H1 (cell line): Measurements from ENCODE around the gene MORC1.

ENCODE experiments used
- ATF3 ChIP-seq: IDR thresholded peaks from 2 replicates; pipeline ENCODE4 v1.6.1; 2011; ENCODE audit warnings: low read depth, mild to moderate bottlenecking, low read length; ENCODE audit not compliant: insufficient read depth
- CEBPB ChIP-seq: IDR thresholded peaks from 2 replicates; pipeline ENCODE4 v1.6.1; 2012; ENCODE audit warnings: low read depth, low read length
- CHD7 ChIP-seq: fragments of 300-600 bp; sonication (generic); IDR thresholded peaks from 2 replicates; pipeline ENCODE4 v1.7.1; 2012; ENCODE audit warnings: low read length, moderate library complexity, mild to moderate bottlenecking, inconsistent platforms; ENCODE audit not compliant: insufficient replicate concordance
- CTCF ChIP-seq, 3 experiments: IDR thresholded peaks; 1 replicate in 2 of 3; 2 replicates in 1 of 3; pipeline versions ENCODE4 v1.5.1 to v1.6.1; 2011; ENCODE audit warnings: low read length in 3 of 3, mild to moderate bottlenecking in 3 of 3, inconsistent platforms in 2 of 3, low read depth in 1 of 3, moderate library complexity in 1 of 3; ENCODE audit not compliant: insufficient read depth in 1 of 3; ENCODE audit errors: control extremely low read depth in 1 of 3
- EGR1 ChIP-seq: IDR thresholded peaks from 2 replicates; pipeline ENCODE4 v1.6.1; 2011; ENCODE audit warnings: low read depth, low read length, borderline replicate concordance
- EZH2 ChIP-seq: fragments of 200-600 bp; sonication (generic); IDR thresholded peaks from 2 replicates; pipeline ENCODE4 v1.7.1; 2012; ENCODE audit warnings: low read depth, mild to moderate bottlenecking, moderate library complexity, low read length, inconsistent platforms; ENCODE audit not compliant: severe bottlenecking
- FOSL1 ChIP-seq: IDR thresholded peaks from 2 replicates; pipeline ENCODE4 v1.6.1; 2011; ENCODE audit warnings: mild to moderate bottlenecking, low read depth, low read length, moderate library complexity; ENCODE audit not compliant: insufficient read depth
- HDAC6 ChIP-seq: IDR thresholded peaks from one replicate; pipeline ENCODE4 v1.7.1; 2012; ENCODE audit warnings: low read depth, mild to moderate bottlenecking, inconsistent platforms, low read length, moderate library complexity
- POLR2A ChIP-seq, 2 experiments: IDR thresholded peaks; 1 replicate in 1 of 2; 2 replicates in 1 of 2; pipeline ENCODE4 v1.6.1; 2011; ENCODE audit warnings: low read depth in 2 of 2, low read length in 2 of 2, mild to moderate bottlenecking in 2 of 2; ENCODE audit errors: control extremely low read depth in 1 of 2
- SIN3A ChIP-seq, 2 experiments: IDR thresholded peaks in 1 of 2; conservative IDR thresholded peaks in 1 of 2; 2 replicates each; pipeline ENCODE4 v1.6.1; 2011 to 2012; ENCODE audit warnings: low read length in 2 of 2, improper control_type of control experiment in 1 of 2, low read depth in 1 of 2, mild to moderate bottlenecking in 1 of 2
- TAF1 ChIP-seq: IDR thresholded peaks from 2 replicates; pipeline ENCODE4 v1.6.1; 2011; ENCODE audit warnings: mild to moderate bottlenecking, low read depth, low read length
- TF ChIP-seq, protein P1 (sequence below): IDR thresholded peaks from 2 replicates; pipeline ENCODE4 v1.6.1; 2012; ENCODE audit warnings: inconsistent platforms

DNA sequence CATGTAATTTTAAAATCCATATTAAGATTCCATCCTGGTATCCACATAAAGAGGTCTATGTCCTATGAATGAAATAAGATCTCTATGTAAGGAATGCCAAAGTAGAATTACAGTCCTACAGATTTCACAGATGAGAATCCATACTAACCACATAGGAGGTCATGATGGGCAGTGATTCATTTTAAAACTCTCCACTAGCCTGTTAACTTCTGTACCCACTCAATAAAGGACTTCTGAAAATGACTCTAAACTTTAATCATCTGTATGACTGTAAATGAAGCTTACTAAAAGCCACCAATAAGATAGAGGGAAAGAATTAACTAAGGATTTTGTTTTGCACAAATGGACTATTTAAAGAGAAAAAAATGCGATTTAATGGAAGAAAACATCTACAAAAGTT, 28.7 kb downstream of the MORC1 start:
- no peak for TF ChIP-seq FOSL1
- no peak for TF ChIP-seq EGR1
- no peak for TF ChIP-seq TAF1
- no peak for TF ChIP-seq HDAC6
- no peak for TF ChIP-seq CTCF (IDR thresholded peaks at IDR 0.05; ENCODE audit: control extremely low read depth in 1 of 3, insufficient read depth in 1 of 3, low read depth in 1 of 3, low read length in 3 of 3)
- no peak for TF ChIP-seq POLR2A (IDR thresholded peaks at IDR 0.05; ENCODE audit: control extremely low read depth in 1 of 2, low read depth in 2 of 2, low read length in 2 of 2)
- TF ChIP-seq ATF3 = no peak
- TF ChIP-seq SIN3A (conservative IDR thresholded peaks at IDR 0.05 in 1 of 2, IDR thresholded peaks at IDR 0.05 in 1 of 2; ENCODE audit: low read depth in 1 of 2, low read length in 2 of 2) = no peak
- TF ChIP-seq, protein P1, sequence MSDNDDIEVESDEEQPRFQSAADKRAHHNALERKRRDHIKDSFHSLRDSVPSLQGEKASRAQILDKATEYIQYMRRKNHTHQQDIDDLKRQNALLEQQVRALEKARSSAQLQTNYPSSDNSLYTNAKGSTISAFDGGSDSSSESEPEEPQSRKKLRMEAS = no peak
- TF ChIP-seq CEBPB = no peak
- no peak for TF ChIP-seq EZH2
- TF ChIP-seq CHD7 = no peak
